Sigmoid colon (tissue), 7 donors: ENCODE measurements around the gene TRIP10. TPM values are rescaled to one million over a fixed set of nuclear protein-coding genes. Genes with fewer than 3 reads are reported as not detected.
"Not testable (repeated sequence)": the region's sequence is repeated elsewhere in the genome, so short reads cannot be mapped to it uniquely, and the experiment has no call there.

Source experiments
- DNase-seq: peaks from one replicate; pipeline ENCODE4 v3.0.0-alpha.2; 2019
- H3K27ac ChIP-seq, 4 donors: fragments of 200-600 bp; sonication (generic); one replicate each; pipeline ENCODE4 v1.5.1; 2016 to 2019; ENCODE audit warnings: mild to moderate bottlenecking in 1 of 4
- H3K27me3 ChIP-seq, 3 donors: fragments of 200-600 bp; sonication (generic); one replicate each; pipeline ENCODE4 v1.5.1; 2019; ENCODE audit warnings: mild to moderate bottlenecking in 1 of 3
- H3K36me3 ChIP-seq, 4 donors: fragments of 200-600 bp; sonication (generic); one replicate each; pipeline ENCODE4 v1.5.1; 2016 to 2019
- H3K4me1 ChIP-seq, 4 donors: fragments of 200-600 bp; sonication (generic); one replicate each; pipeline ENCODE4 v1.5.1; 2017 to 2019
- H3K4me3 ChIP-seq, 4 donors: fragments of 200-600 bp; sonication (generic); one replicate each; pipeline ENCODE4 v1.5.1; 2017 to 2019; ENCODE audit warnings: mild to moderate bottlenecking in 2 of 4, moderate library complexity in 1 of 4
- H3K9me3 ChIP-seq, 4 donors: fragments of 200-600 bp in 3 of 4; sonication (generic) in 3 of 4; one replicate each; pipeline versions ENCODE4 v1.5.1 to v1.6.1; 2013 to 2019
- CTCF ChIP-seq, 4 experiments: fragments of 450-650 bp in 3 of 4; fragments of 200-600 bp in 1 of 4; IDR thresholded peaks; one replicate each; pipeline ENCODE4 v1.5.1; 2016 to 2019; ENCODE audit warnings: antibody characterized with exemption in 4 of 4, mild to moderate bottlenecking in 3 of 4, moderate library complexity in 2 of 4
- EP300 ChIP-seq, 4 donors: sonication (generic); formaldehyde crosslinking; IDR thresholded peaks; one replicate each; pipeline ENCODE4 v1.6.1; 2017; ENCODE audit warnings: antibody characterized with exemption in 4 of 4
- POLR2A ChIP-seq, 2 donors: fragments of 450-650 bp; IDR thresholded peaks; one replicate each; pipeline ENCODE4 v1.6.1; 2016; ENCODE audit warnings: antibody characterized with exemption in 2 of 2, mild to moderate bottlenecking in 2 of 2, moderate library complexity in 2 of 2
- POLR2AphosphoS5 ChIP-seq, 4 donors: sonication (generic); formaldehyde crosslinking; IDR thresholded peaks; one replicate each; pipeline ENCODE4 v1.6.1; 2017; ENCODE audit warnings: antibody characterized with exemption in 4 of 4
- WGBS, 2 donors: extraction: QIAGEN DNeasy Blood & Tissue Kit; methylation state at CpG; one replicate each; pipeline ENCODE4 v1.1.7; 2013; 5-methylcytosine and 5-hydroxymethylcytosine counted together
- intact Hi-C: fragments of 100-400 bp; cut with DNase I; formaldehyde crosslinking; loops from one replicate; pipeline ENCODE4 v1.15.1; 2023
- polyA plus RNA-seq, 3 donors: library from polyadenylated mRNA; stranded (reverse); fragments of 200-250 nt; gene quantifications; one replicate each; pipeline ENCODE4 v1.2.3, GENCODE V29; 2013
- total RNA-seq, 4 donors: library from RNA; depleted of rRNA; stranded (reverse); fragments of >200 nt; gene quantifications; one replicate each; pipeline ENCODE4 v1.1.0, GENCODE V29; 2016
- donor health status: healthy with polysubstance abuse.
- donor health status: Bipolar disorder and iron deficiency.
- donor health status: healthy.

Gene TRIP10
- total and polyA plus RNA-seq, 7 donors, result 49.5 to 117 (median 76.7) TPM

DNA sequence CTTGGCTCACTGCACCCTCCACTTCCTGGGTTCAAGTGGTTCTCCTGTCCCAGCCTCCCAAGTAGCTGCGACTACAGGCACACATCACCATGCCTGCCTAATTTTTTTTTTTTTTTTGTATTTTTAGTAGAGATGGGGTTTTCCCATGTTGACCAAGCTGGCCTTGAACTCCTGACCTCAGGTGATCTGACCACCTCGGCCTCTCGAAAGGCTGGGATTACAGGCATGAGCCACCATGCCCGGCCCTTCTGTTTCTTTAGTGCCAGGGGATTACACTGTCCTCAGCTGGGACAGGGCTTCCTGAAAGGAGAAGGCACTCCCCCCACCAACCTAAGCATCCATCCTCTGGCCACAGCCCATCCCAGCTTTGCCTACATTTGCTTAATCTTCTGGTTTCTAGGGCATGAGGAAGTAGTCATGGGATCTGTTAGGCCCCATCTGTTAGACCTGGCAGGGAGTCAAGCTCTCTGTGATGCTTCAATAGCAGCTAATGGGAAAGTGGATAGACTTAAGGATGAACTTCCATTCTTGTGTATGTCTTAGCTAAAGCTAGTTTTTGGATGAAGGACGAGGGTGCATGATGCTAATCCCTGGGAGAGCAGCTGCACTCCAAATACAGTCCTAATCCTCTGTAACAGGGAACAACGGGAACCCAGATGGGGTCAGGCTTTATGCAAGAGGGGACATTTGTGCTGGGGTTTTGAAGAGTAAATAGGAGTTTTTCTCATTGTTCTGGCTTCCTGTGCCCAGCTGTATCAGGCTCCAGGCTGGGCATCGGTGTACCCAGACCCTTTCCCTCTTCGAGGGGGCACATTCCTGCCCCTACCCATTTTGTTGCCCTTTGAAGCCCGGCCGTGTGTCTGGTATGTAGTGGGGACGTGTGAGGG is 35.6 kb downstream of the TRIP10 start:
- no peaks in the 10 kb centered on the region for H3K9me3 ChIP-seq
- H3K4me3 ChIP-seq, result no peak overlapping the region
- 73 to 83% methylated on average over 11 of the region's 11 CpGs for WGBS, 2 donors
- no peaks in the 10 kb centered on the region for H3K4me1 ChIP-seq
- TF ChIP-seq POLR2A (IDR thresholded peaks at IDR 0.05) (no peak), POLR2AphosphoS5 (IDR thresholded peaks at IDR 0.05) (no peak), CTCF (IDR thresholded peaks at IDR 0.05) (no peak), EP300 (IDR thresholded peaks at IDR 0.05) (no peak)
- no peaks in the 10 kb centered on the region for H3K36me3 ChIP-seq
- H3K27ac ChIP-seq, result no peak overlapping the region
- peaks cover 0 to 13% (median 5%) of the 10 kb centered on the region in 3 donors for H3K27me3 ChIP-seq
- DNase-seq, result no peak
- intact Hi-C loops, result no loop called here

- H3K9me3 ChIP-seq, H3K36me3 ChIP-seq, DNase-seq, intact Hi-C loops, H3K4me3 ChIP-seq, H3K4me1 ChIP-seq, H3K27ac ChIP-seq: not testable (repeated sequence)
- peaks cover 0 to 13% (median 5%) of the 10 kb centered on the region in 3 donors for H3K27me3 ChIP-seq
Measured at GRCh38 chr19:6776045-6776444, 36.6 kb downstream of the TRIP10 start.

GRCh38 chr19:6776999-6777398 is 37.5 kb downstream of the TRIP10 start:
- 95 to 96% methylated on average over 4 of the region's 4 CpGs for WGBS, 2 donors
- intact Hi-C loops, result no loop called here
- no peaks in the 10 kb centered on the region for H3K36me3 ChIP-seq
- TF ChIP-seq POLR2A (IDR thresholded peaks at IDR 0.05) (no peak), CTCF (IDR thresholded peaks at IDR 0.05) (no peak), POLR2AphosphoS5 (IDR thresholded peaks at IDR 0.05) (no peak), EP300 (IDR thresholded peaks at IDR 0.05) (no peak)
- H3K4me3 ChIP-seq, result no peak overlapping the region
- H3K9me3 ChIP-seq, result no peaks in the 10 kb centered on the region
- no peaks in the 10 kb centered on the region for H3K4me1 ChIP-seq
- no peak for DNase-seq
- H3K27ac ChIP-seq, result no peak overlapping the region
- H3K27me3 ChIP-seq, result peaks cover 0 to 10% (median 5%) of the 10 kb centered on the region in 3 donors

DNA sequence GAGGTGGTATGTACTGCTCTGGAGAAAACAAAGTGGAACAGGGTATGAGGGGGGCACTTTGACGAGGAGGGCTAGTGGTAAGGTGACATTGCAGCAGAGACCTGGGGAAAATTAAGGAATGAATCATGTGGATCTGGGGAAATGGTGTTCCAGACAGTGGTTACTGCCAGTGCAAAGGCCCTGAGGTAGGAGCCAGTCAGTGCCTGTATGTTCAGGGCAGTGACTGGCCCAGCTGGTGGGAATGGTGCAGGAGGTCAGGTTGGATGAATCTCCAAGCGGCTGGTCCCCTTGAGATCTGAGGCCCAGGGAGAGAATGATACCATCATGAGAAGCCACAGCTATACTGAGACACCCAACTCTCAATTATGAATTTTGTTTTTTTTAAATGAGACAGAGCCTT is 38.0 kb downstream of the TRIP10 start:
- WGBS, 2 donors, result 89 to 94% methylated on average over 2 of the region's 2 CpGs
- intact Hi-C loops, result no loop called here
- Histone ChIP-seq H3K36me3 (no peaks in the 10 kb centered on the region), H3K27ac (no peak overlapping the region), H3K4me3 (no peak overlapping the region), H3K4me1 (no peaks in the 10 kb centered on the region), H3K27me3 (peaks cover 0 to 5% (median 5%) of the 10 kb centered on the region in 3 donors), H3K9me3 (no peaks in the 10 kb centered on the region)
- no peak for DNase-seq
- TF ChIP-seq EP300 (IDR thresholded peaks at IDR 0.05), result no peak
- no peak for TF ChIP-seq POLR2AphosphoS5 (IDR thresholded peaks at IDR 0.05)
- no peak for TF ChIP-seq POLR2A (IDR thresholded peaks at IDR 0.05)
- TF ChIP-seq CTCF (IDR thresholded peaks at IDR 0.05), result no peak

DNA sequence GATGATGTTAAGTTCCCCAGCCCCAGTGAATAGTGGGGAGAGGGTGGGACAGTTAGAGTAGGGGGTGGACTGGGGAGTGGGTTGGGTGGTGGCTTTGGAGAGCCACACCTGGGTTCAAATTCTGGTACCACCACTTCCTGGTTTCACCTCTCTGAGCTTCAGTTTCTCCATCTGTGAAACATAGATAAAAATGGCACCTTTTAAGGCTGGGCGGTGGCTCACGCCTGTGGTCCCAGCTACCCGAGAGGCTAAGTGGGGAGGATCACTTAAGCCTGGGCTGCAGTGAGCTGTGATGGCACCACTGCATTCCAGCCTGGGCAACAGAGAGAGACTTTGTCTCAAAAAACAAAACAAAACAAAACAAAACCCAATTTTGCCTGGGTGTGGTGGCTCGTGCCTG is 38.9 kb downstream of the TRIP10 start:
- Histone ChIP-seq H3K36me3 (no peaks in the 10 kb centered on the region), H3K27ac (no peak overlapping the region), H3K27me3 (no peaks in the 10 kb centered on the region), H3K4me1 (no peaks in the 10 kb centered on the region), H3K9me3 (no peaks in the 10 kb centered on the region), H3K4me3 (no peak overlapping the region)
- no peak for DNase-seq
- TF ChIP-seq POLR2AphosphoS5 (IDR thresholded peaks at IDR 0.05), result no peak
- TF ChIP-seq POLR2A (IDR thresholded peaks at IDR 0.05), result no peak
- no peak for TF ChIP-seq EP300 (IDR thresholded peaks at IDR 0.05)
- TF ChIP-seq CTCF (IDR thresholded peaks at IDR 0.05), result no peak
- intact Hi-C loops, result no loop called here
- WGBS, 2 donors, result 59 to 65% methylated on average over 4 of the region's 4 CpGs
